Activated CD4-positive, alpha-beta T cell treated with anti-CD3 and anti-CD28 coated beads, Interleukin-2, amount 50 U/mL, for 4 hours (primary cell): ENCODE measurements around the gene COL11A2.
A peak's percentile ranks its signal among the peaks of the same experiment; 100 is the strongest.
"Not testable (repeated sequence)": the region's sequence is repeated elsewhere in the genome, so short reads cannot be mapped to it uniquely, and the experiment has no call there.

ENCODE experiments used
- DNase-seq, 2 experiments: peaks; one replicate each; pipeline ENCODE4 v3.0.0-alpha.2; 2020

COL11A2 gene

DNA sequence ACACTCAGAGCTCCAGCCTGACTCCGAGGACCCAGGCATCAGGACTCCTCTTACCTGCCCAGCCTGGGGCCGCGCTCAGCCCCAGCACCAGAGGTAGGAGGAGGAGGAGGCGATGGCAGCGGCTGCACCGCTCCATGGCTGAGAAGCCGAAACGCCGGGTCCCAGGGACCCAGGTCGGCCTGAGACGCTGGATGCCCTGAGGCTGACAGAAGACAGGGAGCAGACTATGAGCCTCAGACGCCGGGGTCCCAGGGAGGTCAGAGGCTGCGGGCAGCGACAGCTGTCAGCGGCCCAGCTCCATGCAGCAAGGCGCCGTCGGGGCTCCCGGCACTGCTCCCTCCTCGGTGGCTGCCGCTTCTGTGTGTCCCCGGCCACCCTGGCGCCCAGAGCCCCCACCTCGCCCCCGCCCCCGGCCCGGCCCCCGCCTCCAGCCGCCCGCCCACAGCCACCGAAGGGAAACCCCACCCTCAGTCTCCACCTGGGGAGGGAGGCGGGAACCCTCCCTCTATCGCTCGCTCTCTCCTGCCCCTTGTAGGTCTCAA is at the start of gene COL11A2:
Gene COL11A2, minus strand, starts transcription at position 363 of the 542 bp plus-strand sequence. Its CDS starts 227 bp downstream, at position 136.
- no peak for DNase-seq

DNA sequence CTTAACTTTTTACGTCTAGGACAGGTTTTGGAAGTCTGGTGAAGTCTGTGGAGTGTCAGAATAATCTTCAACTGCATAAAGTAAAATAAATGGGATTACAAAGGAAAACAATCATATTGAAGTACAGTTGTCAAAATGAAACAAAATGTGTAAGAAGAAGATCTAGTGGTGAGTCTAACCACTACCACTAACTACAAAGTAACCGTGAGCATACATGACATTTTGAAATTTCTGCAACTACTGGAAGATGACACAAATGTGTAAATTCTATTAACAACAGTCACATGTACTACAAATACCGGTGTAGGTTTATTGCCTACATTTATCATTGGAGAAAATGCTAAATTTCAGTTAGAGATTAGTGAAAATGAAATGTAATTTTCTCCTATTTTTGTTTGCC is 49.7 kb upstream of the COL11A2 start:
- DNase-seq: no peak

DNA sequence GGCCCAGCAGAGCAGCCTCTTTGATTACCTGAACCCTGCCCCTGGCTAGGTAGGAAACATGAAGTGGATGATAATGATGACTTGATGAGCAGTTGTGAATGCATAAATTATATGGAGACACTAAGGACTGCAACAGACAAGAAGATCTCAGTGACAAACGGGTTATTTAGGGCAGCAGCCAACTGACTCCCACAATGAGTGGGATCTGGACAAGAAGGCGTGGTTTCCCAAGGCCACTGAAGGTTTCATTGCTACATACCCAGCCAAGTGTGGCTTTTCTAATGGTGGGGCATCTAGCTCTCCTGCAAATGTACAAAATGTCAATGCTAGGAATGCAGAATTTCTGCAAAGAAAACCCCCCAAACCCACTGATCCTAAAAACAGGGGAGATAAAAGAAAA is 45.5 kb upstream of the COL11A2 start:
- no peak for DNase-seq

DNA sequence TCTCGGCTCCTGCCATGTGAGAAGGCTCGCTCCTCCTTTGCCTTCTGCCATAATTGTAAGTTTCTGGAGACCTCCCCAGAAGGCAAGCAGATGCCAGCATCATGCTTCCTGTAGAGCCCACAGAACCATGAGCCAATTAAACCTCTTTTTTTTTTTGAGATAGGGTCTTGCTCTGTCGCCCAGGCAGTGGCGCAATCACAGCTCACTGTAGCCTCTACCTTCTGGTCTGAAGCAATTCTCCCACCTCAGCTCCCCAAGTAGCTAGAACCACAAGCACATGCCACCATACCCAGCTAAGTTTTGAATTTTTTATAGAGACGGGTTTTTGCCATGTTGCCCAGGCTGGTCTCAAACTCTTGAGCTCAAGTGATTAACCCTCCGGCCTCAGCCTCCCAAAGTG is 44.6 kb upstream of the COL11A2 start:
- no peak for DNase-seq

DNA sequence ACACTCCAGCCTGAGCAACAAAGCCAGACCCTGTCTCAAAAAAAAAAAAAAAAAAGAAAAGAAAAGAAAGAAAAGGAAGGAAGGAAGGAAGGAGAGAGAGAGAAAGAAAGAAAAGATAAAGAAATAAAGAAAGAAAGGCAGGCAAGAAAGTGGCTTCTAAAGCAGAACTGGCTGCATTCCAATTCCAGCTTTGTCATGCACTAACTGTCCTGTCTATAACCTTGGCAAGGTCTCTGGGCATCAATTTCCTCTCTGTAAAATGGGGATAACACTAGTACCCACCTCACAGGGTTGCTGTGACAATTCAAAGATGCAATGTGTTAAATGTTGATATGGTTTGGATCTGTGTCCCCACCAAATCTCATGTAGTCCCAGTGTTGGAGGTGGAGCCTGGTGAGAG is 44.1 kb upstream of the COL11A2 start:
- DNase-seq: no peak

DNA sequence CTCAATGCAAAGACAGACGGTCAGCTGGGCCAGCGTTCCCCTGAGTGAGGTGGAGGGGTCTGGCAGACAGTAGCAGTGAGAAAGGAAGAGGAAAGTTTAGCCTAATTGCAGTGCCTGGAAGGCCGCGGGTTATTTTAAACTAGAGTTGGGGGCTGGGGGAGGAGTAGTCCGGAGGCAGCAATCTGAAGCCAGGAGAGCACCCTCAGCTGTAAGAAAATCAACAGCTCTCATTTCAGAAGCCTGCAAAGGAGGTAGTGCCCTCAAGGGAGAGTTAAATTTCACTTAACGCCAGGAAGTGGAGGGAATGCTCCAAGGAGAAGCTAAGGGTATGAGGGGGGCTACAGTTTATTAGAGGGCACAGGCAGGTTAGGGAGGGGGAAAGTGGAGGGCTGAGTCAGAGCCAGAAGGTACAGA is 43.0 kb upstream of the COL11A2 start:
- no peak for DNase-seq

DNA sequence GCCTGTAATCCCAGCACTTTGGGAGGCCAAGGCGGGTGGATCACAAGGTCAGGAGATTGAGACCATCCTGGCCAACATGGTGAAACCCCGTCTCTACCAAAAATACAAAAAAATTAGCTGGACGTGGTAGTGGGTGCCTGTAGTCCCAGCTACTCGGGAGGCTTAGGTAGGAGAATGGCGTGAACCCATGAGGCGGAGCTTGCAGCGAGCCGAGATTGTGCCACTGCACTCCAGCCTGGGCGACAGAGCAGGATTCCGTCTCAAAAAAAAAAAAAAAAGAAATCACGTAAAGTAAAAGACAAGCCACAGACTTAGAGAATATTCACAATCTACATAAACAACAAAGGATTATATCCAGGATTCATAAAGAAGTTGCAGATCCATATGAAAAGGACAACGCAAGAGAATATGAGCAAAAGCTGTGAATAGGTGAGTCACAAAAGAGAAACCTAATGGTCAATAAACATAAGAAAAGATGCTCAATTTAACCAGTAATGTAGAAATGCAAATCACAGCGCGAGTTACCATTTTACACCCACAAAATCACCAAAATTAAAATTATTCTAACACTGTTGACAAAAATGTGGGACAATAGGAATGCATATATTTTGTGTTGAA is 34.3 kb upstream of the COL11A2 start:
- DNase-seq: not testable (repeated sequence)

DNA sequence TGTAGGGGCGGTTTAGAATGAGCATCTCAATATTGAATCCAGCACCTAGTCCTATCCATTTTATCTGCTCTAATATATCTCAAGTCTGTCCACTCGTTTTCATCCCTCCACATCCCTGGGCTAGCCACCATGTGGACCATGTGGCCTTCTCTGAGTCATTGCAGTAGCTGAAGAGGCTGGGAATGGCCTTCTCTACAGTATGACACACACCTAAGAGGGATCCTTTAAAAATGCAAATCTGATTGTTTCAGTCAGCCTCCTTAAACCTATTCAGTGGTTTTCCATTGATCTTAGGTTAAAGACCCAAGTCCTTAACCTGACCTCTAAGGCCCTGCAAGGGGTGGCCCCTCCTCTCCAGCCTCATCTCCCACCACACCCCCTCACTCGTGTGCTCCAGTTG is 25.4 kb upstream of the COL11A2 start:
- no peak for DNase-seq

DNA sequence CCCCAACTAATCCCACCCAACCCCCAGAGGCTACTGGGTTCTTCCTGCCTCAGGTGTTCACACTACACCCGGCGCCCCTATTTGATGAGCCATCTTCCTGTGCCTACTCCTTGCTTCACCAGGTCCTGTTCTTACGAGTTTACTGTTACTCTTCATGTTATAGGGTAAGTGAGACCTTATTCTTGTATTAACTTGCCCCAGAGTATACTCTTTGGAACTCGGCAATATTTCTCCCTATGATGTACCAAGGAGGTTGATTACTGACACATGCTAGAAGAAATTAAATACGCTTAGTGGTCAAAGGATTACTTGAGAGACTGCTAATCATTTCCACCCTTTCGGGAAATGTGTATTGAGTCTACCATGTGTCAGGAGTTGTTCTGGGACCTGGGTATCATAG is 25.0 kb upstream of the COL11A2 start:
- no peak for DNase-seq

DNA sequence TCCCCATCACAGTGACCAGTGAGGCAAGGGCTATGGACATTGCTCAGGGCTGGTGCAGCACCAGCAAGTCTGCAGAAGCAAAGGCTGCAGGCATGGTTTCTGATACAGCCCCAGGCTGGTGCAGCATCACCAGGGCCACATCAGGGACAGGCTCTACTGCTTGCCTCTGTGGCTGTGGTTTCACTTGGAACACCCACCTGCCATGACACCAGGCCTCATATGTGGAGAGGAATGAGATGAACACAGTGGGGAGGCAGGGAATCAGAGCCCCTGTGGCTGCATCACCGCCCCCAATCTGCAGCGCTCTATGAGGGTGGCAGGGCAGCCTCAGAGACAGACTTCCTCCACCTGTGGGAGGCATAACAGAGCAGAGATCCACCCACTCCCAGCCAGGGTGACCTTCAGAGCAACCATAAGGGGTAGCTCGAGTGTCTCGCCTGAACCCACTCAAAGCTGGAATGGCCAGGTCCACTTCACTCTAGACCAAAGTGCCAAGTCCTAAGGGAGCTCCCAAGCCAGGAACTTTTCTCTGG is 23.9 kb upstream of the COL11A2 start:
- DNase-seq: no peak

DNA sequence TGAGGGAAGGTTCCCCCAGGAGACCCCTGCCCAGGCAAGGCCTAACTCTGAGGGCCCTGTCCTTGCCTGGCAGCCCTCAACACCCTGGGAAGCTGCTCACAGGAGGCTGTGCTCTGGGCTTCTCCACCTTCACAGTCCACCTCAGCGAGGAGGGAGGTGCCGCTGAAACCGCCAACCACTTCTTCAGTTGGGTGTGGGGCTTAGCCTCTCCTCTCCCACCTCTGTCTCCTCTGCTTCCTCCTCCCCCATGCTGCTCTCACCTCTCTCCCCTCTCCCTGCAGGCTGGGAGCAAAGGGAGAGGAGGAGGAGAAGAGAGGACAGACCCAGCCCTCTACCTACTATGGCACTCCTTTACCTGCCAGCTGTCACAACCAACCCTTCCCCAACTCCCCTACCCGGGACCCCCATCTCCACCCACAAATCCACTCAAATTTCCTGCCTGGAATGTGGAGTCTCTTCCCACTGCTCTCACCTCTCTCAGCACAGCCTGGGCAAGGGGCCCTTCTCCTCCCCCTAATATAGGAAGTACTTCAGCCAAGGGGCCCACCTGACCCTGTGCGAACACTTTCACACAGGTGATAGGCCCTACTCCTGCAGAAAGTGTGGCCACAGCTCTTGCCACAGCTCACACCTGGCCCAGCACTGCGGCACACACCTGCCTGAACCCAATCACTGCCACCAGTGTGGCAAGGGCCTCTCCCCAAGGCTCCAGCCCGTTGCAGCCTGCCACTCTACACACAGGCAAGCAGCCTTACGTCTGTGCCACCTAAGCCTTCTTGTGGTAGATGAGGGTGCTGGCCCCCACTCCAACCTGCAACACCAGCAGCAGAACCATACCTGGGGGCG is 23.2 kb upstream of the COL11A2 start:
- DNase-seq: no peak

DNA sequence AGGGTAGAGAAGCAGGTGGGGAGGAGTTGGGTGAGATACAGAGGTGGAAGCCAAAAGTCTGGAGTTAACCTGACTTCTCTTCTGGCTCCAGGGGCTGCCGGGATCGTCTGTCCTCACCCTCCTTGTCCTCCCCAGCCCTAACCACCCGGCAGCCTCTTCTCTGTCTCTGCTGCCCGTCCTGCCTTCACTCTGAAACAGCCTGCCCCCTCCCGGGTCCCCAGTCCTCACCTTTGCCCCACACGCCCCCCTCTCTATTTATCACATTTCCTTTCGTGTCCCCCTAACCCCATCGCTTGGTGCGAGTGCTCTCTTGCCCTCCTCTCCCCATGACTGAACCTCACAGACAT is 21.7 kb upstream of the COL11A2 start:
- no peak for DNase-seq

DNA sequence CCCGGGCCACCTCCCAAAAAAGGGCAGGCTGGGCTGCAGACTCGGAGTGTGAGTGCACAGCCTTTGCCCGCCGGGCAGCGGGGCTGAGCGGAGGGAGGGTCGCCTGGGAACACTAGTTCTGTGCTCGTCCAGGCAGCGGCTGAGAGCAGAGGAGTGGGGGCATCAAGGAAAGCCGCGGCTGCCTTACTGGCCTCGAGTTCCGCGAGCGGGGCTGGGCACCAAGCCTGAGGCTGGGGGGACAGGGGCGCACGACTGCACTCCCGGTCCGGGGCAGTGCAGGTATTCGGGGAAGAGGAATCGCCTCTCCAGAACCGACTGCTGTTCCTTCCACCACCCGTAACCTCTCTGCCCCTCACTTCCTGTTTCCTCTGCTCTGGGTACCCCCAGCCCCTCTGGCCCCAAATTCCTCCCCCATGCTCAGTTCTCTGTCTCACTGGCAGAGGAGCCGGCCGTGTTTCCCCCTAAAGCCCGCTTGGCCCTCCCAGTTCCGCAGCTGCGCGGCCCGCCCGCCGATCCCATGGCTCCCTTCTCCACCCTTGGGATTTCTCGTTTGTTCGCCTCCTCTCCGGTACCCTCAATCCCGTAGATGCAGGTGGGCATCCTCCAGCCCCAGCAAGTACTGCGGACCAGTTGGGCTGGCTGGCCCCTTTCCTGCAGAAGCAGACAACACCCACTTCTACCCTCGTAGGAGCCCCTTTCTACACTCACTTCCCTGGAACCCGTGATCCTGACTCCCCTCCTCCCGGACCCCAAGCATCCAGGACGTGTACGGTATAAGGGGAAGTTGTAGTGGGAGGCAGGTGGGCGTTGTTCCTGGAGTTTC is 21.1 kb upstream of the COL11A2 start:
- DNase-seq: no peak

DNA sequence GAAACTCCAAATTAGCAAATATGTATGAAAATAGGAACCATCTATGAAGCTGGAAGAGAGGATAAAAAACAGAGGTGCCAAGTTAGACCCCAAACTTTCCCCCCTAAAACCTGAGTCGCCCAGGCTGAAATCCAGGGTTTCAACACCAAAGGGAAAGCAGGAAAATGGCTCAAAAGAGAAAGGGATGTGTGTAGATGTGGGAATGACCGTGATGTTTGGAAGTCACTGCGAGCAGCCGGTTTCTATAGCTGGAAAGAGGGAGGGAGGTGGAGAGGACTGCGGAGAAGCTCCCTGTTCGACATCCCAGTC is 20.5 kb upstream of the COL11A2 start:
- no peak for DNase-seq

DNA sequence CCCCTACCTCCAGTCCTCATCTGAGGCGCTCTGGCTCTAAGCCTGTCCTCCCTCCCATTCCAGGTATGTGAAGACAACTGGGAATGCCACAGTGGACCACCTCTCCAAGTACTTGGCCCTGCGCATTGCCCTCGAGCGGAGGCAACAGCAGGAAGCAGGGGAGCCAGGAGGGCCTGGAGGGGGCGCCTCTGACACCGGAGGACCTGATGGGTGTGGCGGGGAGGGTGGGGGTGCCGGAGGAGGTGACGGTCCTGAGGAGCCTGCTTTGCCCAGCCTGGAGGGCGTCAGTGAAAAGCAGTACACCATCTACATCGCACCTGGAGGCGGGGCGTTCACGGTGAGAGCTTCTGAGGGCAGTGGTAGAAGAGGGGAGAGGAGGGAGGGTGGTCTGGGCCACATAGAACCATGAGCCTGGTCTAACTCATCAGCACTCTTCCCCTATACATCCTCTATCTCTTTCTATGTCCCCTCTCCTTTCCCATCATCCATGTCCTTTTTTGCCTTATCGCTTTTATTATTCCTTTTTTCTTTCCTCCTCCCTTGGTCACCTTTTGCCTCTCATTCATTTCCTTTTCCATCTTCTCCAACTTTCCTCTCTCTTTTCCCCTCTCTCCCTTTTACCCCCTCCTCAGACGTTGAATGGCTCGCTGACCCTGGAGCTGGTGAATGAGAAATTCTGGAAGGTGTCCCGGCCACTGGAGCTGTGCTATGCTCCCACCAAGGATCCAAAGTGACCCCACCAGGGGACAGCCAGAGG is 19.6 kb upstream of the COL11A2 start:
- DNase-seq: no peak

DNA sequence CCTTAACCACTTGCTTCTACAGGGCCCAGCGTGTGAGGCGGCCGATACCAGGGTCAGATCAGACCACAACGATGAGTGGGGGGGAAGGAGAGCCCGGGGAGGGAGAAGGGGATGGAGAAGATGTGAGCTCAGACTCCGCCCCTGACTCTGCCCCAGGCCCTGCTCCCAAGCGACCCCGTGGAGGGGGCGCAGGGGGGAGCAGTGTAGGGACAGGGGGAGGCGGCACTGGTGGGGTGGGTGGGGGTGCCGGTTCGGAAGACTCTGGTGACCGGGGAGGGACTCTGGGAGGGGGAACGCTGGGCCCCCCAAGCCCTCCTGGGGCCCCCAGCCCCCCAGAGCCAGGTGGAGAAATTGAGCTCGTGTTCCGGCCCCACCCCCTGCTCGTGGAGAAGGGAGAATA is 18.9 kb upstream of the COL11A2 start:
- no peak for DNase-seq

DNA sequence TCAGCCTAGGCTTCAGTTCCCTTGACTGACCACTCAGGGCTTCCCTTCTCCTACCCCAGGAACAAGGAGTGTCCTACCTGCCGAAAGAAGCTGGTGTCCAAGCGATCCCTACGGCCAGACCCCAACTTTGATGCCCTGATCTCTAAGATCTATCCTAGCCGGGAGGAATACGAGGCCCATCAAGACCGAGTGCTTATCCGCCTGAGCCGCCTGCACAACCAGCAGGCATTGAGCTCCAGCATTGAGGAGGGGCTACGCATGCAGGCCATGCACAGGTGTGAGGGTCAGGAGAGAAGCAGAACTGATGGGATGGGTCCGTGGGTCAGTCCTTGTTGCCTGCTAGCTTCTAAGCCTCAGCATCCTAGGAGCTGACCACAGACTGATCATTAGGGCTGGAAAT is 17.6 kb upstream of the COL11A2 start:
- DNase-seq: no peak

DNA sequence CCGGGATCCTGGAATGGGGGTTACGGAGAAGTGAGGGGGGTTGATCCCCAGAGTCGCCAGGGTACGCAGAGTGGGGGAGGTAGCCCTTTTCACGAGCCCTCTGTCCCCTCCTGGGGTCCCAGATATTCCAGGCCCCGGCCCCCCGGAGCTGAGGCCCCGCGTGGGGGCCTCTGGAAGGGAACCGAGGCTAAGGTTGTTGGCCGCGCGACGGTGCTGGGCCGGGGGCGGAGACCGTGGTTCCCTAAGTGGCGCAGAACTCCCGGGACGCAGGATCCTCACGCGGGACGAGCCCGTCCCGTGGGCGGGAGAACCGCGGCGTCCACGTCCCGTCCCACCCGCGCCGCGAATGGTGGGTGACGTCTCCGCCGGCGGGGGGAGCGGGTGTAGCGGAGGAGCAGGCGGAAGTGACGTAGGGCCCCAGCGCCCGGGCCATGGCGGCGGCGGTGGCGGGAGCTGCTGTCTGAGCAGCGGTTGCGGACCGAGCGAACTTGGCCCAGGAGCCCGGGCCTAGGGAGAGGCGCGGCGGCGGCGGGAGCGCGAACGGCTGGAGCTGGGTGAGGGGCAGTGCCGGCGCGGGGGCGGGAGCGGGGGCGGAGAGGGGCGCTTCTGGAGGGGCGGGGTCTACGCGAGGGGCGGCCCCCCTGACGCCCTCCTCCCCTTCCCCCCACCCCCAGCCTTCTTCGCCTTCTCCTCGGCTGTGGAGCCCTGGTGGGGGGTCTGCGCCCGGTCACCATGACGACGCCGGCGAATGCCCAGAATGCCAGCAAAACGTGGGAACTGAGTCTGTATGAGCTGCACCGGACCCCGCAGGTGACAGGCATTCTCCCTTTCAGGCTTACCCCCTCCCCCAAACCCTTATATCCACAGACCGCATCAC is 16.1 kb upstream of the COL11A2 start, which contains the start of gene RING1:
Gene RING1, plus strand, starts transcription at position 410 of the 877 bp plus-strand sequence. Its CDS starts 323 bp downstream, at position 733.
- DNase-seq: peak; percentile 83 to 85

DNA sequence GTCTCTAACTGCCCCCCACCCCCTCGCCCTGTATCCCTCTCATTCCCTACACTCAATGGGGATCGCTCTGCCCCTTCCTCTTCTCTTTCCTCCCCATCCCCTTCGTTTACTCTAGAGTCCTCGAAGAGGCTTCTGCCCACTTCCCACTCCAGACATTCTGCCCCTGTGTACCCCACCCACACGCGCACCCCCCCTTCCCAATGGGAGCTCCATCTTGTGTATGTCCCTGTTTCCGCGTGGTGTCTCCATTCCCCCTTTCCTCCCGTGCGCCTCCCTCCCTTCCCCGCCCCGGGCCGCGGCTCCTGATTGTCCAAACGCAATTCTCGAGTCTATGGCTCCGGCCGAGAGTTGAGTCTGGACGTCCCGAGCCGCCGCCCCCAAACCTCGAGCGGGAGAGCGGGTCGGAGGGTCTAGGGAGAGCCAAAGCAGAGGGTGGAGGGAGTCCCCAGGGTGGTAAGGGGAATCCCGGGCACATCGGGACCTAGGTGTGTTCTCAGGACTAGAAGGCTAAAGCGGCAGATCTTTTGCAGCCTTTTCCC is 15.4 kb upstream of the COL11A2 start:
- DNase-seq: no peak

DNA sequence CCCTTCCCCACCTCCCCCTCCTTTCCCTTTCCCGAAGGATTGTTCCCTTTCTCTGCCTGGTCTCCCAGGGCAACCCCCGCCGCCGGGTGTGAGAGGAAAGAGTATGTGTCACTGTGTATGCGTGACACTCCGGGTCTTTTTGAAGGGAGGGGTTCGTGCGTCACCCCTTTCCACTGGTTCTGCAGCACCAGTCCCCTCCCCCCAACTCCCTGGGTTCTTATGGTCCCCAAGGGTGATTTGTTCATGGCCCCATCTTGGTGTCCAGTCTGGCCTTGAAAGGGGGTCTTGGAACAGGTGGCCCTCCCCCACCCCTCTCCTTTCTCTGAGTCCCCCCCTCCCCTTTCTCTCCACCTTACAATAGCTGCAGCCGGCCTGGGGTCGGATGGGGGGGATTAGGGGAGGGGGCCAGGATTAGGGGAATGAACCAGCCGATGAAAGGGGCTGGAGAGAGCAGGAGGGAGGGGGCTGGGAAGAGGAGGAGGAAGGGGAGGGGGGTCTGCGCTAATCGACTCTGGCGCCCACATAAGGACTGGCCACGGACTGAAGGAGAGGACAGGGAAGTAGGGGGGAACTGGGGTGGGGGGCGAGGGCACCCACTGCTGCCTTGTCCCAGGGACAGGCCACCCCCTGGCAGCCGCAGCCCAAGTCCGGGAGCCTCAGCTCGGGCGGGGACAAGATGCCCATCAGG is 14.7 kb upstream of the COL11A2 start:
- DNase-seq: no peak
